ENCODE results near the gene EIF4A3.

The EIF4A3 gene

GRCh38 chr17:80126449-80126715, 20.5 kb downstream of the EIF4A3 start:
- H3K27me3 ChIP-seq (ENCODE audit: insufficient read depth, low read depth): peaks cover 2% of the 10 kb centered on the region; the same call in 1 of the 2 replicates
- no peak overlapping the region for H3K4me2 ChIP-seq
- H2AFZ ChIP-seq (ENCODE audit: low read depth): no peak overlapping the region
- TF ChIP-seq CTCF (conservative IDR thresholded peaks at IDR 0.05; ENCODE audit: low read depth, low read length): no peak
- no peak overlapping the region for H3K27ac ChIP-seq
- no peaks in the 10 kb centered on the region for H3K79me2 ChIP-seq (ENCODE audit: insufficient read depth, low read depth)
- no peaks in the 10 kb centered on the region for H4K20me1 ChIP-seq (ENCODE audit: insufficient read depth)
- H3K4me3 ChIP-seq (IDR thresholded peaks at IDR 0.05; ENCODE audit: insufficient read depth, low read depth, low read length): no peak overlapping the region
- no peaks in the 10 kb centered on the region for H3K36me3 ChIP-seq (ENCODE audit: insufficient read depth)
- H3K4me1 ChIP-seq (ENCODE audit: low read depth, poor library complexity, severe bottlenecking): no peaks in the 10 kb centered on the region
- H3K9ac ChIP-seq: no peak overlapping the region

- Histone ChIP-seq H3K27ac (no peak overlapping the region), H3K9ac (no peak overlapping the region)
- TF ChIP-seq CTCF (conservative IDR thresholded peaks at IDR 0.05; ENCODE audit: low read depth, low read length): no peak
Measured at GRCh38 chr17:80125656-80126448, 21.1 kb downstream of the EIF4A3 start.

GRCh38 chr17:80124351-80124981, 22.5 kb downstream of the EIF4A3 start:
- Histone ChIP-seq H3K79me2 (ENCODE audit: insufficient read depth, low read depth) (no peaks in the 10 kb centered on the region), H2AFZ (ENCODE audit: low read depth) (no peak overlapping the region), H4K20me1 (ENCODE audit: insufficient read depth) (no peaks in the 10 kb centered on the region), H3K36me3 (ENCODE audit: insufficient read depth) (no peaks in the 10 kb centered on the region), H3K27me3 (ENCODE audit: insufficient read depth, low read depth) (peaks cover 2% of the 10 kb centered on the region; the same call in 1 of the 2 replicates), H3K9ac (no peak overlapping the region), H3K4me1 (ENCODE audit: low read depth, poor library complexity, severe bottlenecking) (no peaks in the 10 kb centered on the region), H3K4me2 (no peak overlapping the region), H3K27ac (no peak overlapping the region), H3K4me3 (IDR thresholded peaks at IDR 0.05; ENCODE audit: insufficient read depth, low read depth, low read length) (no peak overlapping the region)
- TF ChIP-seq CTCF (conservative IDR thresholded peaks at IDR 0.05; ENCODE audit: low read depth, low read length): 0 out of 2 replicates have a peak, but pooled peaks have one; percentile 16

More at GRCh38 chr17:80125656-80126448, 21.1 kb downstream of the EIF4A3 start:
- Histone ChIP-seq H2AFZ (ENCODE audit: low read depth) (no peak overlapping the region), H3K27me3 (ENCODE audit: insufficient read depth, low read depth) (peaks cover 2% of the 10 kb centered on the region; the same call in 1 of the 2 replicates), H4K20me1 (ENCODE audit: insufficient read depth) (no peaks in the 10 kb centered on the region), H3K36me3 (ENCODE audit: insufficient read depth) (no peaks in the 10 kb centered on the region), H3K79me2 (ENCODE audit: insufficient read depth, low read depth) (no peaks in the 10 kb centered on the region), H3K4me1 (ENCODE audit: low read depth, poor library complexity, severe bottlenecking) (no peaks in the 10 kb centered on the region), H3K4me2 (no peak overlapping the region), H3K4me3 (IDR thresholded peaks at IDR 0.05; ENCODE audit: insufficient read depth, low read depth, low read length) (no peak overlapping the region)

- no peak overlapping the region for H3K9ac ChIP-seq
- H3K4me1 ChIP-seq (ENCODE audit: low read depth, poor library complexity, severe bottlenecking): no peaks in the 10 kb centered on the region
- no peak overlapping the region for H3K27ac ChIP-seq
- H3K4me3 ChIP-seq (IDR thresholded peaks at IDR 0.05; ENCODE audit: insufficient read depth, low read depth, low read length): no peak overlapping the region
- no peak overlapping the region for H2AFZ ChIP-seq (ENCODE audit: low read depth)
- no peak for TF ChIP-seq CTCF (conservative IDR thresholded peaks at IDR 0.05; ENCODE audit: low read depth, low read length)
- no peak overlapping the region for H3K4me2 ChIP-seq
- no peaks in the 10 kb centered on the region for H4K20me1 ChIP-seq (ENCODE audit: insufficient read depth)
- H3K36me3 ChIP-seq (ENCODE audit: insufficient read depth): no peaks in the 10 kb centered on the region
- H3K79me2 ChIP-seq (ENCODE audit: insufficient read depth, low read depth): no peaks in the 10 kb centered on the region
- H3K27me3 ChIP-seq (ENCODE audit: insufficient read depth, low read depth): peaks cover 2% of the 10 kb centered on the region; the same call in 1 of the 2 replicates
Measured at GRCh38 chr17:80123791-80124190, 23.1 kb downstream of the EIF4A3 start.

All from KMS-11 (cell line).